ENCODE results near the gene MRTFB. TPM values are rescaled to one million over a fixed set of nuclear protein-coding genes. Genes with fewer than 3 reads are reported as not detected.
A peak's percentile ranks its signal among the peaks of the same experiment; 100 is the strongest.
"Not testable (repeated sequence)": the region's sequence is repeated elsewhere in the genome, so short reads cannot be mapped to it uniquely, and the experiment has no call there.

Gene MRTFB
- 10 to 100 TPM; 32.1 to 33.7 (median 33.6) TPM for polyA plus RNA-seq (ENCODE audit: insufficient read length in 3 of 3)

GRCh38 chr16:14070877-14071575 lies at the start of gene MRTFB:
MRTFB (plus strand) TSS chr16:14071319; CDS start chr16:14140607, 69,288 bp downstream.
- peak; percentile 47 to 60 (median 58) for DNase-seq (ENCODE audit: low read depth in 3 of 3, low spot score in 2 of 3)

GRCh38 chr16:14023526-14023925 lies 47.6 kb upstream of the MRTFB start:
- not testable (repeated sequence) for DNase-seq (ENCODE audit: low read depth in 3 of 3, low spot score in 2 of 3)

GRCh38 chr16:14024283-14024682 lies 46.8 kb upstream of the MRTFB start:
- no peak for DNase-seq (ENCODE audit: low read depth in 3 of 3, low spot score in 2 of 3)

- no peak for DNase-seq (ENCODE audit: low read depth in 3 of 3, low spot score in 2 of 3)
Observed at GRCh38 chr16:14026572-14027285, 44.4 kb upstream of the MRTFB start.

- DNase-seq (ENCODE audit: low read depth in 3 of 3, low spot score in 2 of 3): no peak
Observed at GRCh38 chr16:14028202-14028601, 42.9 kb upstream of the MRTFB start.

- no peak for DNase-seq (ENCODE audit: low read depth in 3 of 3, low spot score in 2 of 3)
Observed at GRCh38 chr16:14029658-14030057, 41.5 kb upstream of the MRTFB start.

- no peak for DNase-seq (ENCODE audit: low read depth in 3 of 3, low spot score in 2 of 3)
Observed at GRCh38 chr16:14035092-14035491, 36.0 kb upstream of the MRTFB start.

- DNase-seq (ENCODE audit: low read depth in 3 of 3, low spot score in 2 of 3): no peak
Observed at GRCh38 chr16:14036889-14037288, 34.2 kb upstream of the MRTFB start.

- DNase-seq (ENCODE audit: low read depth in 3 of 3, low spot score in 2 of 3): no peak
Observed at GRCh38 chr16:14037960-14038359, 33.2 kb upstream of the MRTFB start.

- DNase-seq (ENCODE audit: low read depth in 3 of 3, low spot score in 2 of 3): no peak
Observed at GRCh38 chr16:14041164-14041563, 30.0 kb upstream of the MRTFB start.

- DNase-seq (ENCODE audit: low read depth in 3 of 3, low spot score in 2 of 3): no peak
Observed at GRCh38 chr16:14042706-14043105, 28.4 kb upstream of the MRTFB start.

- DNase-seq (ENCODE audit: low read depth in 3 of 3, low spot score in 2 of 3): no peak
Observed at GRCh38 chr16:14043278-14043677, 27.8 kb upstream of the MRTFB start.

GRCh38 chr16:14043793-14044192 lies 27.3 kb upstream of the MRTFB start:
- no peak for DNase-seq (ENCODE audit: low read depth in 3 of 3, low spot score in 2 of 3)

- DNase-seq (ENCODE audit: low read depth in 3 of 3, low spot score in 2 of 3): not testable (repeated sequence)
Observed at GRCh38 chr16:14047121-14047859, 23.8 kb upstream of the MRTFB start.

- no peak for DNase-seq (ENCODE audit: low read depth in 3 of 3, low spot score in 2 of 3)
Observed at GRCh38 chr16:14050291-14051027, 20.7 kb upstream of the MRTFB start.

GRCh38 chr16:14051103-14051729 lies 19.9 kb upstream of the MRTFB start:
- DNase-seq (ENCODE audit: low read depth in 3 of 3, low spot score in 2 of 3): no peak

- DNase-seq (ENCODE audit: low read depth in 3 of 3, low spot score in 2 of 3): no peak
Observed at GRCh38 chr16:14056970-14057369, 14.1 kb upstream of the MRTFB start.

GRCh38 chr16:14057878-14058382 lies 13.2 kb upstream of the MRTFB start:
- no peak for DNase-seq (ENCODE audit: low read depth in 3 of 3, low spot score in 2 of 3)

- no peak for DNase-seq (ENCODE audit: low read depth in 3 of 3, low spot score in 2 of 3)
Observed at GRCh38 chr16:14061732-14062259, 9.3 kb upstream of the MRTFB start.

GRCh38 chr16:14062261-14062660 lies 8.9 kb upstream of the MRTFB start:
- DNase-seq (ENCODE audit: low read depth in 3 of 3, low spot score in 2 of 3): no peak

Measured in right renal cortex interstitium (tissue), 3 donors.